HG03025 (cell line): ENCODE data around the gene CUTC.

ENCODE experiments used
- ATAC-seq: cut with Tn5 transposase; IDR thresholded peaks from one replicate; pipeline ENCODE4 v1.9.1; 2021; ENCODE audit warnings: mild to moderate bottlenecking, moderate library complexity; ENCODE audit not compliant: unreplicated experiment, low FRiP score

Gene CUTC

GRCh38 chr10:99781734-99782429 is 49.8 kb downstream of the CUTC start:
- no peak for ATAC-seq

DNA sequence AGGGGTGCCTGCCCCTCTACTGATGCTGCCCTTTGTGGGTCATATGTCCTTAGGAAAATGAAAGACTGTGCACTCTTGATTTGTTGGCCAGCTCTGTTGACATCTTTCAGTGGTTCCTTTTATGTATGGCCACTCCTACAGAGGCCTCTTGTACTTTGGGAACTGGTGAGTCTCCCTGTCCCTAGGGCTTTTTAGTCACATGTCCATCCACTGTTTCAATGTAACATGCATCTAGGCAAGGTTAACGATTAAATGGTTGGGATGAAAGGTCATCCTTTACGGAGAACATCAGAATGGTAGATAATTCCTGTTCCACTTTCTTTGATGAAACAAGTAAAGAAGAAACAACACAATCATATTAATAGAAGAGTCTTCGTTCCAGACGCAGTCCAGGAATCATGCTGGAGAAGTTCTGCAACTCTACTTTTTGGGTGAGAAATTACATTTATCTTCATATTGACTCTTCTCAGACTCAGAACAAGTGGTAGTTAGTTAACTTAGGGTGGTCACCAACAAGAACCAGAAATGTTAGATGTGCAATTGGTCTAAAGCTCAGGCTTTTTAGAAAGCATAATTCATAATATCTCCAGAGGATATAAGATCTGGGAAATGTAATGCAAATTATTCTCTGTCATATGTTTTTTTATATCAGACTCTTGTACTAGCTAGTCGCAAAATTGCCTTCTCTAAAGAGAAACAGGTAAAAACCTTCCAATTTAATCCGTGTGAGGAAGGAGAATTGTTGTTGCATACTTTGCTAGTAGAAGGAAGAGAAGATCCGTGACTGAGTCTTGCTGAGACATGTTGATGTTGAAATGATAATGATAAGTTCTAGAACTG is 50.6 kb downstream of the CUTC start, which contains the start of gene ABCC2:
Gene ABCC2, plus strand, starts transcription at position 194 of the 840 bp plus-strand sequence. Its CDS starts 205 bp downstream, at position 399.
- ATAC-seq = no peak

GRCh38 chr10:99784016-99784726 is 52.1 kb downstream of the CUTC start:
- ATAC-seq = no peak

GRCh38 chr10:99784727-99785441 is 52.9 kb downstream of the CUTC start:
- ATAC-seq = no peak

DNA sequence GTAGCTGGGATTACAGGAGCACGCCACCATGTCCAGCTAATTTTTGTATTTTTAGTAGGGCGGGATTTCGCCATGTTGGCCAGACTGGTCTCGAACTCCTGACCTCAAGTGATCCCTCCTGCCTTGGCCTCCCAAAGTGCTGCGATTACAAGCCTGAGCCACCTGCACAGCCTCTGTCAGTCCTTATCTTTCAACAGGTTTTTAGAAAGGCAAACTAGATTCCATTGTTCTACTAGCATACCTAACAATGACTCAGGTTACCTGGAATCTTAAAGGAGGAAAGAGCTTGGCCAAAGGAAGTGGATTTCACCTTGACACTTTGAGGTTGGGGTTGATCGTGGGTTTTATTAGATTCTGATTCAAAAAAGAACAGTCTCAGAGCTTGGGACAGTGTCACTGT is 53.6 kb downstream of the CUTC start:
- ATAC-seq = no peak

DNA sequence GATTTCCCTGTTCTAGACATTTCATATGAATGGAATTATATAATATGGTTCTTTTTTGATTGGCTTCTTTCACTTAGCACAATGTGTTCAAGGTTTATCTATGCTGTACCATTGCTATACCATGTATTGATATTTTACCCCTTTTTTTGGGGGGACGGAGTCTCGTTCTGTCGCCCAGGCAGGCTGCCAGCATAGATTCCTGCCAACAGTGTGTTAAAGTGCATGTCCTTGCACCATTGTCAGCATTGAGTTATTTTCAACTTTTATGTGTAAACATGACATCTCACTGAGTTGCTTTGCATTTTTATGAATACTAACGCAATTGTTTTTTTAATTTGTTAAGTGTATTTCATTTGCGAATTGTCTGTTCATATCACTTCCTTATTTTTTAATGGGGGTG is 55.3 kb downstream of the CUTC start:
- ATAC-seq = no peak

- ATAC-seq = no peak
These were observed 55.9 kb downstream of the CUTC start for GRCh38 chr10:99787782-99788445.

- ATAC-seq = no peak
These were observed 56.7 kb downstream of the CUTC start for GRCh38 chr10:99788598-99789256.

- ATAC-seq = no peak
These were observed 59.8 kb downstream of the CUTC start for GRCh38 chr10:99791831-99792230.

GRCh38 chr10:99793819-99794218 is 61.8 kb downstream of the CUTC start:
- no peak for ATAC-seq

GRCh38 chr10:99796928-99797327 is 64.9 kb downstream of the CUTC start:
- ATAC-seq = no peak

DNA sequence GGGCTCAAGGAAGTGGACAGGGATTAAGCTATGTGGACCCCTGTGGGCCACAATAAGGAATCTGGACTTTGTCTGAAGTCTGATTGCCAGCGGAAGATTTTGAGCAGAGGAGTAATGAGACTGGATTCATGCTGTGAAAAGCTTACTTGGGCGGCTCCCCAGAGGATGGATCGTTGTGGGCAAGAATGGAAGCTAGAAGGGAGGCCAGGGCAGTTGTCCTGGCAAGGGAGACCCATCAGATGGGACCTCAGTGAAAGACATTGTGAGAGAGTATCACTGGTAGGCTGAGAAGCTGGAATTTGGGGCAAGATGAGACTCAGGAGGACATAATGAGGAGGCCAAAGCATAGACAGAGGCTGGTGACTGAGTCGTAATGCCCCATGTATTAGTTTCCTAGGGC is 66.0 kb downstream of the CUTC start:
- ATAC-seq = no peak

GRCh38 chr10:99798920-99799319 is 66.9 kb downstream of the CUTC start:
- ATAC-seq = no peak

- no peak for ATAC-seq
These were observed 67.6 kb downstream of the CUTC start for GRCh38 chr10:99799613-99800012.

DNA sequence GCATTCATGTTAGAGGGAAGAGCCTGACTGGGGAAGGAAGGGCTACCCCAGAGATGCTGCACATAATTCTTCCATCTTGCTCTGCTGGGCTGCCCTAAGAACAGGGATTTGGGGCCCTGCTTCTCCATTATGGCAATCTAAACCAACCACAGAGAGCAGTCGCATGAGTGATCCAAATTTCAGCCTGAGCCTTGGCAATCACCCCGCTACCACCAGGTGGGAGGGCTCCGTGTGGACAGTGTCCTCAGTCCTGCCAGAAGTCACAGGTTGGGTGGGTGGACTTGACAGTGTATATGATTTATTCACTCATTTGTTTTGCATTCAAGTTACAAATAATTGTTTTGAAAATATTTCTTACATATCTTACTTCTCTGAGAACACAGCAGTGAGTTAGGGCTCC is 72.4 kb downstream of the CUTC start:
- ATAC-seq = no peak

DNA sequence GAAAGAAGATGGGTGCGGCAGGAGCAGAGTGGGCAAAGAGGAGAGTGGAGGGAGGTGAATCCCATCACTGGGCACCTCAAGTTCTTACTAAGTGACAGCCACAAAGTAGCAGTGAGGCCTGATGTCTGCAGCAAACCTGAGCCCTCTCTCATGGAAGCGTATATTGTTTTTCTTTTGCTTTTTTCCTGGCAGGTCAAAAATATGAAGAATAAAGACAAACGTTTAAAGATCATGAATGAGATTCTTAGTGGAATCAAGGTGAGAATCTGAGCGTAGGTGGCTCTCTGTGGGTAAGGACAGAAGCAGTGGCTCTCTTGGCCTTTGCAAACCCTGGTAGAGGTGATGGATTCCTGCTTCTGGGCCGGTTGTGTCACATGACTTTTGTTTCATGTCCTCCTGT is 73.2 kb downstream of the CUTC start:
- ATAC-seq = no peak
